Stimulated activated CD8-positive, alpha-beta memory T cell treated with anti-CD3 and anti-CD28 coated beads, Interleukin-7, amount 100 ng/mL, for 48 hours (primary cell): ENCODE measurements around the gene SLC7A4.
"Not testable (repeated sequence)": the region's sequence is repeated elsewhere in the genome, so short reads cannot be mapped to it uniquely, and the experiment has no call there.

Experiments
- DNase-seq, 2 donors: peaks; one replicate each; pipeline ENCODE4 v3.0.0-alpha.2; 2020; ENCODE audit warnings: low read depth in 1 of 2; ENCODE audit errors: extremely low read depth in 1 of 2

The SLC7A4 gene

DNA sequence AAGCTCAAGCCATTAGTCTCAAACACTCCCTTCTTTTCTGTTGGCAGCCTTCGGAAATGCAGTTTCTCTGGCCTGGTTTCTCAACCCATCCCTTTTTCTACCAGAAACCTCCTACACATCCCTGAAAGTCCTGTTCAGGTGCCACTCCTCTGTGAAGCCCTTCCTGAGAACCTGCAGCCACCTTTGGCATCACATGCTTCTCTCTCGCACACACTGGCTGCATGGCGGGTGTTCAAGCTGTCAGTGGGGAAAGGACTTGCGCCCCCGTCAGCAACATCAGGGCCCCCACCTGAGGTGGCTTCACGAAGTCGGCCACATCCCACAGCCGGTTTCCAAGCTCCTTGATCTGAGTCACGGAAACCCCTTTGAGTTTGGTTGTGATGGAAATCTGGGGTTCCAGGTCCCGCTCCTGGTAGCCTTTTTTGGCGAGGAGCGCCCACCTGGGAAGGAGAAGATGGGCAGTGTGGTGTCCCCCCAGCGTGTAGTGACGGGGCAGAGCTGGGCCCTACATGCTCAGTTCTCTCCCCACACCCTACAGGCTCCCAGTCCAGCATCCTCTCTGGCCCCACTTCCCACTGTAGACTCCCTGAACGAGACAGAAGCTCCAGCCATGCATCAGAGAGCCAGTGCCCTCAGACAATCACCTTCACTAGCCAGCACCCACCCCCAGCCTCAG, 11.6 kb upstream of the SLC7A4 start:
- no peak for DNase-seq

DNA sequence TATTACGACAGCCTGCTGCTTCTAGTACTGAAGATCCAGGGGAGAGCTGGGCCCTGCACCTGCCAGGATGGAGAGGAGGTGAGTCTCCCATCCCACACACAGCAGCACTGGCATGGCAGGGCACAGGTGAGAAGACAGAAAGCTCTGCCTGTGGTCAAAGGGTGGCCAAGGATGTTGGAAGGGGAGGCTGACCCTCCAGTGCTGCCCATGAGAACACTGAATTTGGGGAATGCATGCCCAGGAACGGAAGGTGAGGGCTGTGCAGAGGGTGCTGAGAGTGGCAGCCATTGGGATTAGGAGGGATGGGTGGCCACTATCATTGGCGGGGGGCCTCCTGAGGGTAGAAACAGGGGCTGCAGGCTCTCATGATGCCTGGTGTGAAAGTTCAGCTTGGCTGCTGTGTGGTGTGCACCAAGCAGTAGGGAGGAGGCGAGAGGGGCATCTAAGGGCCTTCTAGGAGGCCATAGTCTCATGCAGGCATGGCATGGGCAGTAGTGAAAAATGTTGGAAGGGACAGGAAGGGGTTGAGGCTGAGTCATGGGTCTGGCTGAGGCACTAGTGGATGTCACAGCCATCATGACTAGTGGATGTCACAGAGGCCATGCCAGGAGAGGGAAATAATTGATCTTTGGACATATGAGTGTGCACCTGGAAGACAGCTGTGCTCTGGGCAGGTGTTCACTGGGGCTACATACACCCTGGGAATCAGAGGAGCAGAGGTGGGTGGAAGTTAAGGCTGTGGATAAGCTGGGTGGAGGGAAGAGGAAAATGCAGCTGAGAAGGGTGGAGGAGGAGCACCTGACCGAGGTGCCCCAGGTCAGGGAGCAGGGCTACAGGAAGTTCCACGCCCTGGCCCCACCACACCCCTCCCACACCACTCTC, 10.9 kb upstream of the SLC7A4 start:
- no peak for DNase-seq

- no peak for DNase-seq
Observed at GRCh38 chr22:21041937-21042336, 9.6 kb upstream of the SLC7A4 start.

DNA sequence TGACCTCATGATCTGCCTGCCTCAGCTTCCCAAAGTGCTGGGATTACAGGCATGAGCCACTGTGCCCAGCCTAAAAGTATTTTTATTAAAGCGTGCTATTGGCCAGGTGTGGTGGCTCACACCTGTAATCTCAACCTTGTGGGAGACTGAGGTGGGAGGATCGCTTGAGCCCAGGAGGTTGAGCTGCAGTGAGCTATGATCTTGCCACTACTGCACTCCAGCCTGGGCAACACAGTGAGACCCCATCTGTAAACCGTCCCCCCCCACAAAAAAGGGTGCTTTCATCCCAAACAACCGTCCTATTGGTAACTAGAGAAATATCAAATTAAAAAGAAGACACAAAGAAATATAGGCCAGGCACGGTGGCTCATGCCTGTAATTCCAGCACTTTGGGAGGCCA, 6.8 kb upstream of the SLC7A4 start:
- not testable (repeated sequence) for DNase-seq

GRCh38 chr22:21038405-21038804, 6.0 kb upstream of the SLC7A4 start:
- DNase-seq, result no peak

DNA sequence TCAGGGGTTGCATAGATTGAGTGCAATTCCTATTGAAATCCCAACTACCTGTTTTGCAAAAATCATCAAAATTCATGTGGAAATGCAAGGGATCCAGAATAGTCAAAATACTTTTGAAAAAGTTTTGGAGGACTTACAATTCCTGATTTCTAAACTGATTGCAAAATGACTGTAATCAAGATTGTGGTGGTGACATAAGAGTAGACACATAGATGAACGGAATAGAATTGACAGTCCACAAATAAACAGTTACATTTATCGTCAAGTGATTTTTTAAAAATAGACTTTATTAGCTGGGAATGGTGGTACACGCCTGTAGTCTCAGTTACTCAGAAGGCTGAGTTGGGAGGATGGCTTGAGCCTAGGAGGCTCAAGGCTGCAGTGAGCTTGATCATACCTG, 2.6 kb upstream of the SLC7A4 start:
- DNase-seq, result no peak

- DNase-seq, result no peak
Observed at GRCh38 chr22:21033895-21034294, 1.5 kb upstream of the SLC7A4 start.

DNA sequence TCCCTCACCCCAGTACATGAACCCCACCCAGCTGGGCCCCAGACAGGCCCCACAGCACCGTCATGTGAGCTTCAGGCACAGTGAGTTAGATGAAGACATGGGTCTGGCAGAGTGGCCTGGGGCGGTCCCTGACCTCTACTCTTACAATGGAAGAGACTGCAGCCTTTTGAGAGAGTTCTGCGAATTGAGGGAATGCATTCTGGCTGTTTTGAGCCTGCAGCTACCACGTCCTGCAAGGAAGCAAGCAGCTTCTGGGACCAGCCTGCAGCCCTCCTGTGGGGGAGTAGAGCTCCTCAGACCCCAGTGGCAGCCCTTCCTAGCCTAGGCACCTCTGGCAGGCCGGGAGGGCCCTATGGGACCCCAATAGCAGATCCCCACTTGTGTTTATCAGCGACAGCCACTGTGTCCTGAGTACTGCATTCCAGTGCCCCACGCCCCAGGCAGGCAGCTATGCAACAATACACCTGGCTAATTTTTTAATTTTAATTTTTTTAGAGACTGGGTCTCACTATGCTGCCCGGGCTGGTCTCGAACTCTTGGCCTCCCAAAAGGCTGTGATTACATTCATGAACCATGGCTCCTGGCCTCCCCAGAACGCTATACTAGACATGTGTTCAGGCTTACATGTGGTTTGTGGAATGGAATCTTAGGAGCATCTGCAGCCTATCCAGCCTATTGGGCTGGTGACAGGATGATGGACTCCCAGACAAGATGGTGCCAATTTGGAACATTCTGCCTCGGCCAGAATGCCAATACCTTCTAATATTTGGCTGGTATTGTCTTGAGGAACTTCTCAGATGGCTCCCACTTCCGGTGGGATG, 717 bp upstream of the SLC7A4 start:
- DNase-seq, result no peak

DNA sequence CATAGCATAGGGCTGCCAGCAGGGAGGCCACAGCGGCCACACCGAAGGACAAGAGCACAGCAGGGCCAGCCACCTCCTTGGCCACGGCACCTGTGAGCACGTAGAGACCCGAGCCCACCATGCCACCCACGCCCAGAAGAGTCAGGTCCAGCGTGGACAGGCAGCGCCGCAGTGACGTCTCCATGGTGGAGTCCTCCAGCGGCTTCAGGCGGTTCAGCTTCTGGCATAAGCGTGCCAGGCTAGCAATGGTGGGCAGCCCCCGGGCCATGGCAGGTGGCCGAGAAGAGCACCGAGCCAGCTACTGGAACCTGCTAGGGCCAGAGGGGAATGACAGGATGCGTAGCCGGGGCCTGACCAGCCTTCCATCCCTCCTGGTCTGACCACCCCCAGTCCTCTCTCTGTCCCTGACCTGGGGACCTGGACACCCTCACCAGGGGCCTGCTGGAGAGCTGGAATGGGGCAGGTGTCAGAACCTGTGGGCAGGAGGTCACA, 770 bp downstream of the SLC7A4 start:
- no peak for DNase-seq

- DNase-seq, result no peak
Observed at GRCh38 chr22:21030621-21031544, 1.5 kb downstream of the SLC7A4 start.

GRCh38 chr22:21030032-21030431, 2.3 kb downstream of the SLC7A4 start:
- no peak for DNase-seq

DNA sequence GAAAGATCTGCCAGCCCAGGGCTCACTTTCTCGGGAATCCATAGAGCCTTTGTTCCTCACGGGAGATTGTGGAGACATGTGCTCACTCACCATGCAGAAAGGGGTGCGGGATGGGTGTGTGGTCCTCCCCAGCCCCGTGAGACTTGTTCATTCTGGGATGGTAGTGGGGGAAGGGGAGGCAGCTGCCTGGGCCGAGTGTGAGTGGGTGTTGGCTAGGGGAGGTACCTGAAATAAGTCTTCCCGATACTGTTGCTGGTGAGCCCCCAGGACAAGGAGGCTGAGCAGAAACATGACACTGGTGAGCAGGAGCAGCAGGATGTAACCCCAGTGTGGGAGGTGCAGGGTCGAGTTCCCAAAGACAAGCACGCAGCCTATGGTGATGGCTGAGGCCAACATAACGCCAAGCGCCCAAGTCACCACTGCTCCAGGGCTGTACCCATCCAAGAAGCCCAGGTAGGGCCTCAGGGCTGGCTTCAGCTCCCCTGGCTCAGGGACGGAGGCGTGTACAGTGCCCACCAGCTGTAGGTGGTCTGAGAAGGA, 2.8 kb downstream of the SLC7A4 start:
- no peak for DNase-seq

GRCh38 chr22:21028277-21029251, 3.8 kb downstream of the SLC7A4 start:
- DNase-seq, result no peak

DNA sequence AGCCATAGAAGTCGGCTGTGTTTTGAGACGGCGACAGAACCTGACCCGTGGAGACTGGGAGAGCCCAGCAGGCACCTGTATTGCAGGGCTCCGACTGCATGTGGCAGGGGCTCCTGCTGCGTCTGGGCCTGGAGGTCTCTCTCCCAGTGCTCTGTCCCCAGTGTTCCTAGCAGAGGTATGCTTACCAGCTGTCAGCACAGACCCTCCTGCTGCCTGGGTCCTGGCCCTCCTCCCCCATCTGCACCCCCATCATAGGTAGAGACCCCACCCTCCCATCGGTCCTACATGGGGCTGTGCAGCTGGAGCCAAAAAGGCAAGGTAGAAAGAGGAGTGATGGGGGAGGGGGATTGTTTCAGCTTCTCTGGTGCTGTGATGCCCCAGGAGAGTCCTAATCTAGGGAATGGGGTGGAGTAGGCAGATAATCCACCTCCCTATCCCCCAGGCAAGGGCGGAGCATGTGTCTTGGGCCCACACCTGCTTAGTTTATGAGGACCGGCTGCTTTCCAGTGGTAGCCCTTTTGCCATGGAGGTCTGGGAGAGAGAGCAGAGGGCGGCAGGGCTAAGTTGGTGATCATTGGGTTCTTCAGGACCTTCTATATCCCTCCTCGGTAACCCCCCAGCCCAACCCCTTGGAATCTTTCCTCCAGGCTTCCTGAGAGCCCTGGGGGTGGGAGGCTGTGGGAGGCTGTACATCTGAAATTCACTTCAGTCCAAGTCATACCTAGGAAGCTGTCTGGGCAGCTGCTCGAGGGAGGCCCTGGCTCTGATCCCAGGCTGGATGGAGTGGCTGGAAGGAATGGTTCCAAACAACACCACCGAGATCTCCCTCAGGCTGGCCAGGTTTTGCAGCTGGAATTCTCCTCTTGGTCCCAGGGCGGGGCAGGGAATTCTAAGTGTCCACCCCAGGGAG, 5.3 kb downstream of the SLC7A4 start:
- no peak for DNase-seq

- DNase-seq, result no peak
Observed at GRCh38 chr22:21025763-21026755, 6.3 kb downstream of the SLC7A4 start.

DNA sequence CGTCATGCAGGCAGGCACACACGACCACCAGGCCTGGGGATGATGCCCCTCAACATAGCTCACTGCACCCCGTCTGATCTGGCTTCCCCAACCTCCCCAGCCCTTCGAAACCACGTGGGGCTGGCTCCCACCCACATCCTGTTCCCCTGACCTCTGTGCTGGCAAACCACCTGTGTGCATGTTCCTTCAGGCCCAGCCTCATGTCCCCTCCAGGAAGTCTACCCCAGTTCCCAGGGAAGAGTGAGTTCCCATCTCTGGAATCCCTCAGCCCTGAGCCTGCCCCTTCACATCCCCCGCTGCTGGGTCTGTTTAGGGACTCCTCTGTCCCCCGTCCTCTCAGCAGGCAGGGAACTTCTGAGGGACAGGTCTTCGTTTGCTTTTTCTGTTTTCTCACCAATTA, 7.1 kb downstream of the SLC7A4 start:
- DNase-seq, result no peak
